Glomerular visceral epithelial cell (primary cell): ENCODE measurements around the gene CADPS2.
"Not testable (repeated sequence)": the region's sequence is repeated elsewhere in the genome, so short reads cannot be mapped to it uniquely, and the experiment has no call there.

Source experiments
- DNase-seq: peaks from one replicate; pipeline ENCODE4 v3.0.0-alpha.2; 2016; ENCODE audit errors: extremely low spot score

The CADPS2 gene

DNA sequence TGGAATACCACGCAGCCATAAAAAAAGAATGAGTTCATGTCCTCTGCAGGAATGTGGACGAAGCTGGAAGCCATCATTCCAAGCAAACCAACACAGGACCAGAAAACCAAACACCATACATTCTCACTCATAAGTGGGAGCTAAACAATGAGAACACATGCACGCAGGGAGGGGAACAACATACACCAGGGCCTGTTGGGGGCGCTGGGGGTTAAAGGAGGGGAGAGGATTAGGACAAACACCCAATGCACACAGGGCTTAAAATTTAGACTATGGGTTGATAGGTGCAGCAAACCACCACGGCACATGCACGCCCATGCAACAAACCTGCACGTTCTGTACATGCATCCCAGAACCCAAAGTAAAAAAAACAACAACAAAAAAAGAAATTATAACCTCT lies 210.6 kb downstream of the CADPS2 start:
- no peak for DNase-seq

DNA sequence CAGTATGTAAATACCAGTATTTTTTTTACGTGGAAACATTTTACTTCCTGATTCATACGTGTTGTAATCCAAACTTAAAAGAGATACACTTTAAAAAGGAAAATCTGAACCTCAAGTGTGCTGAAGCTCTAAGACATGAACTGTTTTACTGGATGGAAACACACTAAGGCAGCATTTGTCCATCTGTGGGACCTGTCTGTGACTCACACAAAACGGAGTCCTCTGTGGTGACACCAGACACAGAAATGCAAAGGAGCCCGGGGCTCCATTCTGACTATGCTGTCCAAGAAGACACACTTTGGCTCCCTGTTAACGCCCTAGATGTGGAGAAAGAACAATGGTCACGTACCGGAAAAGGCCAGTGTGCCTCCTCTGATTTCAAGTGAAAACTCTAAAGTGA lies 211.2 kb downstream of the CADPS2 start:
- DNase-seq, result peak; percentile 18

DNA sequence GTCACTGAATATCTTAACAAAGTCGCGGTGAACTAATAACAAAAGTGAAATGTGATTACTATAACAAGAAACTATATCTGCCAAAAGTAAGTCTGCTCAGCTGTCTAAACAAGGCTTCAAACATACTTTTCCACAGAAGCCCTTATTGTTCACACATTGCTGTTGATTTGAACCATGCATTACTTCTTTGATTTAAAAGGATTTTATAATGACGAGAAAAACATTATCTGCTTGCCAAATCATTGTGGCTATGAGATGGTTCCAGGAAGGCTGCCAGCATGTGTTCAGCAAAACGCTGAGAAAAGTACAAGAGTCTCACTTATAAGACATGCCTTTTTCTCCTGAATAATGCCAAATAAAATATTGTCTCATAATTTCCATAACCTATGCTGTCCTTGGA lies 211.8 kb downstream of the CADPS2 start:
- DNase-seq, result peak; percentile 12

DNA sequence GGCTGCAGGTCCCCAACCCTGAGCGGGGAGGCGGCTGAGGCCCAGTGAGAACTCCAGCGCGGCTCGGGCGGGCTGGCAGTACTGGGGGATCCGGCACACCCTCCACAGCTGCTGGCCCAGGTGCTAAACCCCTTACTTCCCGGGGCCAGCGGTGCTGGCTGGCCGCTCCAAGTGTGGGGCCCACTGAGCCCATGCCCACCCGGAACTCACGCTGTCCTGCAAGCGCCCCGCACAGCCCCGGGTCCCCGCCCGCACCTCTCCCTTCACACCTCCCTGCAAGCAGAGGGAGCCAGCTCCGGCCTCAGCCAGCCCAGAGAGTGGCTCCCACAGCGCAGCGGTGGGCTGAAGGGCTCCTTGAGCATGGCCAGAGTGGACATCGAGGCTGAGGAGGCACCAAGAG lies 212.3 kb downstream of the CADPS2 start:
- no peak for DNase-seq

DNA sequence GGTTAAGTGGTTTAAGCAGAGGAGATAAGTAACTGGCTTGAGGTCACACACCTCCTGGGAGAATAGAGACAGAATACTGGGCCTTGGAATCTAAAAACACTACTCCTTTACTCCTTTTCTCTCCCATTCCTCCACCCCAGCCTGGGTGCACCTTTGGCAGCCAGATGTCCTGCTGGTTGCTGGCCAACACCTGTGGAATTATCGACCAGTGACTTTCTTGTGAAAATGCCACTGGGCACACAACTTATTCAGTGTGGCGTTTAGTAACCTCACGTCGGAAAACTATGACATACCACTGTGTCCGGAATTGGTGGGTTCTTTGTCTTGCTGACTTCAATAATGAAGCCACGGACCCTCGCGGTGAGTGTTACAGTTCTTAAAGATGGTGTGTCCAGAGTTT lies 213.7 kb downstream of the CADPS2 start:
- DNase-seq, result no peak

DNA sequence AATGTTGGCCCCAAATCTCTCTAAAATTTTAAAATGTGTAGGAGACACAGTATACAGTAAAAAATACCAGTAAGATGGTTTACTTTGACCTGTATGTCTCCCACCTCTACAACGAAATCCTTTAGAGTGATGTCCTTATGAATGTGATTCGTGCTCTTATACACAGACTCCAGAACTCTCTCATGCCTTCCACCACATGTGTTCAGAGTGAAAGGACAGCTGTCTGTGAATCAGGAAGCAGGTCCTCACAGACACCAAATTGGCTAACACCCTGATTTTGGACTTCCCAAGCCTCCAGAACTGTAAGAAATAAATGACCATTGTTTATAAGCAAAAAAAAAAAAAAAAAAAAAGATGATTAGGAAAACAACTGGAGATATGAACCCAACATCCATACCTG lies 222.5 kb downstream of the CADPS2 start:
- no peak for DNase-seq

DNA sequence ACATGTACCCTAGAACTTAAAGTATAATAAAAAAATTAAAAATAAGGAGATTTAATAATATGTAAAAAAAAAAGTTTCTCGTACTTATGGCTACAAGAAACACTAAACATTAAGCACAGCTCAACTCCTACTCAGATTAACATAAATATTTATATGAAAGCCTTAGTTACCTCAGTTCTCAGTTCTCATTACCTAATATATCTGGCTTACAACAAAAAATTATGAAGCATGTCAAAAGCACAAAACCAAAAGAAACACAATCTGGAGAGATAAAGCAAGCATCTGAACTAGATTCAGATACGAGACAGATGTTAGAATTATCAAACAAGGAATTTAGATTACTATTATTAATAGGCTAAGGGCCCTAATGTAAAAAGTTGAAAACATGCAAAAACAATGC lies 227.4 kb downstream of the CADPS2 start:
- no peak for DNase-seq

DNA sequence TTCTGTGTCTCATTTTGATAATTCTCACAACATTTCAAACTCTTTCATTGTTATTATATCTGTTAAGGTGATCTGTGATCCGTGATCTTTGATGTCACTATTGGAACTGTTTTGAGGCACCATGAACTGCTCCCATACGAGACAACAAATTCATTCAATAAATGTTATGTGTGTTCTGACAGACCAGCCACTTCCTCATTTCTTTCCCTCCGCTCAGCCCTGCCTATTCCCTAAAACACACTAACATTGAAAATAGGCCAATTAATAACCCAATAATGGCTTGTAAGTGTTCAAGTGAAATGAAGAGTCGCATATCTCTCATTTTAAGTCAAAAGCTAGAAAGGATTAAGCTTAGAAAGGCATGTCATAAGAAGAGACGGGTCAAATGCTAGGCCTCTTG lies 232.6 kb downstream of the CADPS2 start:
- no peak for DNase-seq

DNA sequence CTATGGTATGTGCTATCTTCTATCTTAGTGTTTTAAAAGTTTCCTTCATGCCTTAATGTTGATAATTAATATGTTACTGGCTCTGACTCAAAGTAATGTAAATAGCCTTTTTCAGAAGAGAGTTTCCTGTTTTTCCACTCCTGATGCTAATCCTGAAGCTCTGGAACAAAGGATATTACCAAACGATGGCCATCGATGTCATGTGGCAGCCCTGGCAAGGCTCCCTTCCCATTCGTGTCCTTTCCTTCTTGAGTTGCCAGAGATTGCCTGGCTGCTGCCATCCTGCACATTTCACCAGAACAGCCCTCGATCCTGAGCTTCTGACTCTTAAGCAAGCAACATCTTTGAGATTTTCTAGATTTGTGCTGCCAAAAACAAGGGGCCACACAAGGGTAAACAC lies 233.4 kb downstream of the CADPS2 start:
- no peak for DNase-seq

DNA sequence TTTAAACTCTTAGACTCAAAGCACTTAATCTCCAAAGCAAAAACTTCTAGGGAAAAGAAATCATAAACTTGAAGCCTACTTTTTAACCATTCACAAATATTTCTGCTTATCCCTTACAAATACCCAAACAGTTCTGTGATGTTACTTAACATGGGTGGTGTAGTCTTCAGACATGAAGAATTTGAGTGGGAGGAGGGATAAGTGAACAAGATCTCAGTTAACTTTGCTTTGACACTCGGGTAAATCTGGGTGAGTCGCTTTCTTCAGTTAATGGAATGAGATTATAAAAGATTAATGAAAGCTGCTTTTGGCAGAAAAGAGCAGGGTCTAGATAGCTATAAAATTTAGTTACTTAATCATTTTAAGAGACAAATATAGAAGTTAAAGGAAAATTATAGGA lies 234.8 kb downstream of the CADPS2 start:
- no peak for DNase-seq

DNA sequence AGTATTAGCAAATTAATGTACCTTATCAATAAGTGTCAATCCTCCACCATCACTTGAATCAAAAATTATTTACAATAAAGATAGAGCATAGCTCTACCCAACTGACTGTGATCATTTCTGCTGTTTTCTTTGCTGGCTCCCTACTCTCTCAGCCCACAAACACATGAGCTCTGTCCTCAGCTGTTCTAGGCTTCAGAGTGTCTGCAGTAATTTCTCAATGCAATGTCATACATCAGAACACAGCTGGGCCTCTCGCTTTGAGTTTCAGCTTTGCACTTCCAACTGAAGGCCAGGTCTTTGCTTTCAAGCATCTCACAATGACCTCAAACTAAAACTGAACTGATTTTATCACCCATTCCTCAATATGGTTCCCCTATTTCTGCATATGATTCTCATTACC lies 243.0 kb downstream of the CADPS2 start:
- no peak for DNase-seq

DNA sequence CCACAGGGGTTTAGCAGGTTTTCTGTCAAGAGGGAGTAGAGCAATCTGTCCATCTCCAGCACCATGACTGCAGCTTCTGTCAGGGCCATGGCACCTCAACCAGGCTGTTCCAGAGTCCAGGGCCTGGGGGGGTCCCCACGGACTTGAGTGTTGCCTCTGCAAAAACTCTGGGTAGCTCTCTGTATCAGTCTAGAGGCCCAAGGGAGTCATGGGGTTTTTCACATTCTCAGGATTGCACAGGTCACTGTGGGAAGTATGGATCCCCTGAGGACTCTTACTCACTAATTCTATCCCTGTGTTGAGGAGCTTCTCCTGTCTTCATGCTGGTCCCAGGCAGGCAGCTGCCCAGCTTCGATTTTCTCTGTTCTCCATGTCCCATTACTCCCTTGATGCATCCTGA lies 247.8 kb downstream of the CADPS2 start:
- DNase-seq, result no peak

DNA sequence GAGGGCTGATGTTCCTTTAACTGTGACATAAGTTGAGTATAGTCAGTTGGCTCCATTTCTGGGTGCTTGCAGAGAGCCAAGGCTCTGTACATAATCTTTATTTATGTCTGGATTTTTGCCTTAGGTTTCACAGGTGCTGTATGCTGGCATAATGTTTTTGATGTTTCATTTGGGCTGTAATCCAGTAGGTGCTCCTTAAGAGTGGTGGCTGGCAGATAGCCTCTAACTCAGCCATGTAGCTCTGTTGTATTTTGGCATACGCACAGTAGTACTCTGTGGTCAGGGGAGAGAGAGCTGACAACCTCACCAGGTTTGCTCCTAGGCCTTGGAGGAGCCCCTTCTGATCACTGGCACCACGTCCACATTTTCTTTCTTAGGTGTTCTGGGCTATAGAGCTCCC lies 248.5 kb downstream of the CADPS2 start:
- DNase-seq, result no peak

DNA sequence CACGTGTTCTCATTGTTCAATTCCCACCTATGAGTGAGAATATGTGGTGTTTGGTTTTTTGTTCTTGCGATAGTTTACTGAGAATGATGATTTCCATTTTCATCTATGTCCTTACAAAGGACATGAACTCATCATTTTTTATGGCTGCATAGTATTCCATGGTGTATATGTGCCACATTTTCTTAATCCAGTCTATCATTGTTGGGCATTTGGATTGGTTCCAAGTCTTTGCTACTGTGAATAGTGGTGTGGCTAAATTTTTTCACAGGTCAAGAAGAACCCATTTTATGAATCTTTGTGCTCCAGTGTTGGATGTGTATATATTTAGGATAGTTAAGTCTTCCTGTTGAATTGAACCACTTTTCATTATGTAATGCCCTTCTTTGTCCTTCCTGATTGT lies 250.8 kb downstream of the CADPS2 start:
- DNase-seq, result not testable (repeated sequence)

DNA sequence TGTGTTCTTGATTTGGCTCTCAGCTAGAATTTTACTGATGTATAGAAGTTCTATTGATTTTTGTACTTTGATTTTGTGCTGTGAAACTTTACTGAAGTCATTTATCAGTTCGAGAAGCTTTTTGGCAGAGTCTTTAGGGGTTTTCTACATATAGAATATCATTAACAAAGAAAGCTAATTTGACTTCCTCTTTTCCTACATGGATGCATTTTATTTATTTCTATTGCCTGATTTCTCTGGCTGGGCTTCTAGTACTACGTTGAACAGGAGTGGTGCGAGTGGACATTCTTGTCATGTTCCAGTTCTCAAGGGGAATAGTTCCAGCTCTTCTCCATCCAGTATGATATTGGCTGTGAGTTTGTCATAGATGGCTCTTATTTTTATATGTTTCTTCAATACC lies 252.8 kb downstream of the CADPS2 start:
- no peak for DNase-seq

DNA sequence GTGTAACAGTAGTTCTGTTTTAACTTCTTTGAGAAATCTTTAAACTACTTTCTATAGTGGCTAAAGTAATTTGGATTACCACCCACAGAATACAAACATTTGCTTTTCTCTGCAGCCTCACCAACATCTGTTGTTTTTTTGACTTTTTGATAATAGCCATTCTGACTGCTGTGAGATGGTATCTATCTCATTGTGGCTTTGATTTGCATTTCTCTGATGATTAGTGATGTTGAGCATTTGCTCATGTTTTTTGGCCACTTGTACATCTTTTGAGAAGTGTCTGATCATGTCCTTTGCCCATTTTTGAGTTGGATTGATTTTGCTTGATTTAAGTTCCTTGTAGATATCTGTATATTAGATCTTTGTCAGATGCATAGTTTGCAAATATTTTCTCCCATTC lies 254.0 kb downstream of the CADPS2 start:
- no peak for DNase-seq

DNA sequence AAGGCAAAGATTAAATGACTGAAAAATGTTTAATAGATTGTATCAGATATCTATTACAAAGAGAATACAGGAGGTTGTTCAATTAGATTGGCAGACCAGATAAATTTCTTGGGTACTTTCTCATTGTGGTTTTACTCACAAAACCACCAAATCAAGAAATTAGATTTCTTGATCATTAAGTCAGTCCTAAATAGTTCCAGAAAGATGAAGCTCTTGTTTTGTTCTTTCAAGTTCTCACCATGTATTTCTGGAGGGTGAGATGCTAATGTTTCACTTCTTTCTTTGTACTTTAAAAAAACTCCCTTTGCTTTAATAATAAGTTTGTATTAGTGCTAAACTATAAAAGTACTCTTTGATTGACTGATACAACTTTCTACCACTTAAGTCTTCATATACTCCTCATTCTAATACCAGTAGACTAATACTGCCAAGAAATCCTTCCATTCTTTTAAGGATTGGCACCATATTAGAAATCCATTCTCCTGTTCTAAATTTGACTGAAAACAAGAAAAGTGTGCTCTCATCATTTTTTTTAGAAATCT lies 256.8 kb downstream of the CADPS2 start:
- no peak for DNase-seq

DNA sequence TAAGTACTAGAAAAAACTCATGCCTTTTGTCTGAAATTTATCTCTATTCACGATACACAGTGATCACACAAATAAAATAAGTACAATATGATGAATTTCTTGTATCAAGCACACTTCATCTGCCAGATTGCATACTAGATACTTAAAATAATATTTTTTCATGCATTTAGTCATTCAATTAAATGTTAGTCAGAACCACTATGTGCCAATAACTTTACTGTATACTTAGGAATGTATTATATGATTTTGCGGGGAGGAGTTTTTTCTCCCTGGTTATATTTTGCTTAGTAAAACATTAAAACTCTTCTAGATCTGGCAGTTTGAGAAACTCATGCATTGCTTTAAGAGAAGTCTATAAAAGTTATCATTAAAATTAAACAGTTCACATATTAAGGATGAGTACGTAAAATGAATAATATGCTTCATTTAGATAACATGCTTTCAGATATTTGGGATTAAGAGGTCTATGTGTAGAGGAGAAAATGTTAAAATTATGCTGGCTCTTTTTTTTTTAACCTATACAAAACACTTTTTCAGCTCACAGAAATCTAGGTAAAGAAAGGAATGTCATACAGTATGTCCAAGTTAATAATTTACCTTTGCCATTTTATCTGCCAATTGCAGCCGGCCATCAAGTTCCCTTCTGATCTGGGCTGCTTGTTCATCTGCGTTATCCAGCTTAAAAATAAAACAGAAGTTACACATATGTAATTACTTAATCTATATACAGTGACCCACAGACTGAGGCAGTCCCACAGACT lies 257.4 kb downstream of the CADPS2 start:
- peak; percentile 57 for DNase-seq

DNA sequence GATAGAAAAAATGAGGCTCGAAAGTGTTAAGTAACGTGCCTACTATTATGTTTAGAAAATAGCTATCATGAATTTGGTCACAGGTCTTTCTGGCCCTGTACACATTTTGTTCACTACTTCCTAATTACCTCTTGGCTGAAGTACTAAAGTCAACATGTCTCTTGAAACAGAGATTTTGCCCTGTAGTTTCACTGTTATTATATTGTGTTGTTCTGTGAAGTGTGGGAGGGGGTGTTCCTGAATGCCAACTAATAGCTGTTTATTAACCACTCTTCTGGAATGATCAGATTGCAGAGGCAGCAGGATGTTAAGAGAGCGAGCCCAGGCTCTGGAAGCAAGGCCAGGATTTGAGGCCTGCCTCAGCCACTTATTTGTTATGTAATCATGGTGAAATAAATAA lies 259.5 kb downstream of the CADPS2 start:
- no peak for DNase-seq

DNA sequence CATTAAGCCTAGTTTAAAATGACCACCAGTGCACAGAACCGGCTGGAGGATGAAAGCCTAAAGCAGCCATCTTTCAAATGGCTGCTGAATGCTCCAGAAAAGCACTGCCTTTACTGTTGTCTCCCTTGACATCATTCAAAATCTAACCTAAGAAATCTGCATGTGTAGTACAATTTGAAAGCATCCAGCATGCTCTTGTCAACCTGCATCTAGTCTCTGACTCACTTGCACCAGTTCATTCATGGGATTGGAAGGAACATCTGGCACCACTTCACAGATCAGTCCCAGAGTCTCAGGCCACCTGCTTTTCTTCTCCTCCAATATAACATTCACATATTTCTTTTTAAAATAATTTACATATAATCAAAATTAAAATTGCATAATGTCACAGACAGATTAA lies 263.6 kb downstream of the CADPS2 start:
- no peak for DNase-seq

DNA sequence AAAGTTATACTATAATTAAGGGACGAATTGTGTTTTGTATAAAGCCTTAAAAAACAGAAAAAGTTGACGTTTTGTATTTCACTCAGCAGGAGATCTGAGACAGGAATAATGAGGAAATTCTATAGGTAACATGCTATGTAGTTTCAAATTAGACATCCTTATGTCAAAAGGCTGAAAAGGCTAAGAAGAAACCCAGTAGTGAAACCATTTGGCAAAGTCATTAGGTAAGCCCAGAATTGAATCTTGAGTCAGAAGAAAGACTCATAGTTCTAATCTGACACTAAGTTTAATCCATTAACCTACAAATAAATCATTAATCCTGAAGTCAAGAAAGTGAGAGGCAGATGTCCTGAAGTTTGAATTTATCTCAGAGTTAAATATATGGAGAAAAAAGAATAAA lies 266.6 kb downstream of the CADPS2 start:
- DNase-seq, result no peak

DNA sequence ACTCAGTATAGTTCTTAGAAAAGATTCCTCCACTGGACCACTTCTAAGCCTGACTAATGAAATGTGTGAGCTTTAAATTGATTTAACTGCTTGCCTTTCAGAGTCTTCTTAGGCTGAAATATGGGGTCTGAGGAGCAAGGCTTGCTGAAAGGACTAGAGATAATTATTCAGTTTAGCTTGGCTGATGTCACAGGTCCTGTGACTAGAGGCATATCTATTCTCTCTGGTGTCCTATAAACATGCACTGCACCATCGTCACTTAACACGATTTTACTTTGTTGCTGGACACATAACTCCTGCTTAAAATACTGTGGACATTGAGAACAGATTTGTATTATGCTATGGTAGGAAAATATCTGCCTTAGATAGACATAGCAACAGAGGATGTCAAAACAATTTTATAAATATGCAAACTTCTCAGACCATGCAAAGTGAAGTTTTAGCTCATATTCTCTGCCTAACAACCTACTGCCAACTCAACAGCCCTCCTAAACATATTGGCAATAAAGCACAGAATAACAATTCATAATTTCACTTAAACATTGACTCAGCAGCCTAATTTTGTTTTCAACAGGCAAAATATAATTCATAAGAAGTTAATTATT lies 267.6 kb downstream of the CADPS2 start:
- no peak for DNase-seq

DNA sequence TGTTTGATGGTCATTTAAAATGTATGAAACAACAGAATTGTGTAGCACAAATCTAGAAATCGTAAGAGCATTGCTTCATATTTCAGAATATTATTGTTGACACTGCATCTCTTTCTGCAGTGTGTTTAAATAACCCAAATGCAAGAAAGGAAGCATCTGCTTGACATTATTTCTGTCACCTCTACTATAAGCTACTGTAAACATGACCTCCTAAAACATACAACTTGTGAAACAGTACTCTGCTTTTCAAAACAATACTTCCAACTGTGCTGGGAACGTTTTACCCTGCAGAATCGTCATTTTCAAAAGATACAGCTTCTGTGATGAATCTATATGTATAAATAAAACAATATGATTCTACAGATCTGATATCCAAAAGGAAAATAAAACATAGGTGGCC lies 269.3 kb downstream of the CADPS2 start:
- DNase-seq, result no peak

DNA sequence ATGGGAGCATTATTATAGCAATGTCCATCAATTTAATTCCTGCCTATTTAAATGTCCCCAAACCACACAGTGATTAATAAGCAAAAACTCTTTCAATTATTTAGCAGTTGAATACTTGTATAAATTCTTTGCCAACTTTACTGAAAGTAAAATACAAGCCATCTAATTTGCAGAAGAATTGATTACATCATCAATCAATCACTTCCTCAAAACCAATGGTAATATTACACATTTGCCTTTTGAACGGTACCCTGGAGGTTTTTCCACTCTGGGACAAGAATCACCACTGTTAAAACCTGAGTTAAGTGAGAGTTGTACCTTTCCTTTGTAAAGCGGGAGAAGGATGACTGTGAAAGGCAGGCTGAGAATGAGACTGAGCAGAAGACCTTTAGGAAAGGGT lies 280.3 kb downstream of the CADPS2 start:
- no peak for DNase-seq
